ENCODE data around the gene ATP9B. TPM values are rescaled to one million over a fixed set of nuclear protein-coding genes. Genes with fewer than 3 reads are reported as not detected.
A peak's percentile ranks its signal among the peaks of the same experiment; 100 is the strongest.

Gene ATP9B
- total RNA-seq, 1 donor from 2014 or later = 50.3 TPM

- intact Hi-C loops (cut with DNase I) = no loop called here
- no peak for DNase-seq (ENCODE audit: extremely low spot score in 2 of 2)
- H3K27ac ChIP-seq = peak overlapping the region; percentile 64
- TF ChIP-seq POLR2AphosphoS5 (IDR thresholded peaks at IDR 0.05; ENCODE audit: insufficient read depth in 1 of 2, low read depth in 1 of 2) = no peak
- no peak for TF ChIP-seq CTCF (IDR thresholded peaks at IDR 0.05)
- TF ChIP-seq POLR2A (IDR thresholded peaks at IDR 0.05) = no peak
- H3K4me1 ChIP-seq = peaks cover 44% of the 10 kb centered on the region
- H3K4me3 ChIP-seq = no peak overlapping the region
- no peaks in the 10 kb centered on the region for H3K27me3 ChIP-seq
- H3K36me3 ChIP-seq = no peaks in the 10 kb centered on the region
- H3K9me3 ChIP-seq = no peaks in the 10 kb centered on the region
Measured at GRCh38 chr18:79403723-79404566, 334.8 kb downstream of the ATP9B start.

GRCh38 chr18:79404567-79404910 lies 335.3 kb downstream of the ATP9B start:
- no peak for TF ChIP-seq POLR2A (IDR thresholded peaks at IDR 0.05)
- no peak for TF ChIP-seq POLR2AphosphoS5 (IDR thresholded peaks at IDR 0.05; ENCODE audit: insufficient read depth in 1 of 2, low read depth in 1 of 2)
- TF ChIP-seq CTCF (IDR thresholded peaks at IDR 0.05) = no peak
- Histone ChIP-seq H3K4me1 (peaks cover 38% of the 10 kb centered on the region), H3K36me3 (no peaks in the 10 kb centered on the region), H3K27me3 (no peaks in the 10 kb centered on the region), H3K4me3 (no peak overlapping the region), H3K9me3 (no peaks in the 10 kb centered on the region), H3K27ac (no peak overlapping the region)
- intact Hi-C loops (cut with DNase I) = no loop called here
- no peak for DNase-seq (ENCODE audit: extremely low spot score in 2 of 2)

GRCh38 chr18:79405019-79405780 lies 336.0 kb downstream of the ATP9B start:
- no peak for DNase-seq (ENCODE audit: extremely low spot score in 2 of 2)
- intact Hi-C loops (cut with DNase I) = no loop called here
- peaks cover 35% of the 10 kb centered on the region for H3K4me1 ChIP-seq

GRCh38 chr18:79405781-79406575 lies 336.8 kb downstream of the ATP9B start:
- TF ChIP-seq POLR2AphosphoS5 (IDR thresholded peaks at IDR 0.05; ENCODE audit: insufficient read depth in 1 of 2, low read depth in 1 of 2) = peak in 1 of 2 donors; percentile 52
- no peak for TF ChIP-seq CTCF (IDR thresholded peaks at IDR 0.05)
- Histone ChIP-seq H3K4me1 (peaks cover 35% of the 10 kb centered on the region), H3K36me3 (peaks cover 0 to 6% of the 10 kb centered on the region in 2 donors)

More at GRCh38 chr18:79405019-79405780, 336.0 kb downstream of the ATP9B start:
- Histone ChIP-seq H3K27me3 (no peaks in the 10 kb centered on the region), H3K9me3 (no peaks in the 10 kb centered on the region), H3K4me3 (no peak overlapping the region), H3K27ac (peak overlapping the region; percentile 57), H3K36me3 (no peaks in the 10 kb centered on the region)
- TF ChIP-seq POLR2AphosphoS5 (IDR thresholded peaks at IDR 0.05; ENCODE audit: insufficient read depth in 1 of 2, low read depth in 1 of 2) (no peak), POLR2A (IDR thresholded peaks at IDR 0.05) (no peak), CTCF (IDR thresholded peaks at IDR 0.05) (no peak)

More at GRCh38 chr18:79405781-79406575, 336.8 kb downstream of the ATP9B start:
- H3K27me3 ChIP-seq = no peaks in the 10 kb centered on the region
- no peak for DNase-seq (ENCODE audit: extremely low spot score in 2 of 2)
- peak overlapping the region; percentile 57 for H3K27ac ChIP-seq
- intact Hi-C loops (cut with DNase I) = no loop called here
- H3K9me3 ChIP-seq = no peaks in the 10 kb centered on the region
- H3K4me3 ChIP-seq = no peak overlapping the region

Measured in vagina (tissue), 2 donors.